ENCODE results near the gene GNG8. TPM values are rescaled to one million over a fixed set of nuclear protein-coding genes. Genes with fewer than 3 reads are reported as not detected.
A peak's percentile ranks its signal among the peaks of the same experiment; 100 is the strongest.

Gene GNG8
- total and polyA plus RNA-seq, 10 of the 15 experiments (the other 5 are each of a cell fraction or from before 2014, with no cell fraction given), result 1.2 to 6.6 (median 2.7) TPM; not detected in 6

DNA sequence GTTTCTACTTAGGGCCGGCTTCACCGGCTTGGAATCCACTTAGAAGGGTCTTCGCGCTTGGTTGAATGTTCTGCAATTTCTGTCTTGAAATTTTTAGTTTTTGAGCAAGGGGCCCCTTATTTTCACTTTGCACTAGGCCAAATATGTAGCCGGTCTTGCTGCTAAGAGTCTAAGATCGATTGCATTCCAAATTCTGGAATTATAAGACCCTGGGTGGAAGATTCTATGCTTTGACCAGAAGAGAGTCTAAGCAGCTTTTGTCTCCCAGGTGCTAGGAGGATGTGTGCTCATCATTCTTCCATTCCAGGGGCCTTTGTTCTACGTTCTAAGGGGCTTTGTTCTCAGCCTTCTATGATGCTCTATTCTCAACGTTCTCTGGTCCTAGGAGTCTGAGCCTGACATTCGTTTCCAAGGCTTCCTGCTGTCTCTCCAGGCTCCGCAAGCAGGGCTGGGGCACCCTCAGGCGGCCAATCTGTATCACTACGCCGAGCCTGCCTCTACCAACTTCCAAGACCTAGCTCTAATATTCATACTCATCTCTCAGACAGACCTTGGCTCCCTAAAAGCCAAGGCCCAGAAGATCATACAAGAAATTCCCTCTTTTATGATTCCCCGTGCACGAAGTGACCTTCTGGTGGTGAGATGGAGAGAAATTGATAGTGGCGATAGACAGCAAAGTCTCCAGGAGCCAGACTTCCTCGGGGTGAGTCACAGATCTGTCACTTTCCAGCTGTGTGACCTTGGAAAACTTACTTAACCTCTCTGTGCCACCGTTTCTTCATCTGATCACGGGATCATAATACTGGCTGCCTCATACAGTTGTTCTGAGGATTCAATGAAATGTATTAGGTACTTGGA, 26.0 kb upstream of the GNG8 start (continued):
- no peak for TF ChIP-seq SUPT20H (IDR thresholded peaks at IDR 0.05; ENCODE audit: borderline replicate concordance, control insufficient read depth, low read depth, low read length)
- no peak for TF ChIP-seq PML (IDR thresholded peaks at IDR 0.05; ENCODE audit: low read length)
- no peak for TF ChIP-seq SUZ12 (IDR thresholded peaks at IDR 0.05; ENCODE audit: unreplicated experiment)
- peak; percentile 49; the same call in 1 of the 2 replicates for TF ChIP-seq CREB1 (IDR thresholded peaks at IDR 0.05; ENCODE audit: low read depth)
- TF ChIP-seq CEBPZ (IDR thresholded peaks at IDR 0.05; ENCODE audit: low read depth, low read length), result no peak
- 0 out of 2 replicates have a peak, but pooled peaks have one; percentile 12 for TF ChIP-seq CREM (IDR thresholded peaks at IDR 0.05; ENCODE audit: low read depth)
- TF ChIP-seq, protein P1, sequence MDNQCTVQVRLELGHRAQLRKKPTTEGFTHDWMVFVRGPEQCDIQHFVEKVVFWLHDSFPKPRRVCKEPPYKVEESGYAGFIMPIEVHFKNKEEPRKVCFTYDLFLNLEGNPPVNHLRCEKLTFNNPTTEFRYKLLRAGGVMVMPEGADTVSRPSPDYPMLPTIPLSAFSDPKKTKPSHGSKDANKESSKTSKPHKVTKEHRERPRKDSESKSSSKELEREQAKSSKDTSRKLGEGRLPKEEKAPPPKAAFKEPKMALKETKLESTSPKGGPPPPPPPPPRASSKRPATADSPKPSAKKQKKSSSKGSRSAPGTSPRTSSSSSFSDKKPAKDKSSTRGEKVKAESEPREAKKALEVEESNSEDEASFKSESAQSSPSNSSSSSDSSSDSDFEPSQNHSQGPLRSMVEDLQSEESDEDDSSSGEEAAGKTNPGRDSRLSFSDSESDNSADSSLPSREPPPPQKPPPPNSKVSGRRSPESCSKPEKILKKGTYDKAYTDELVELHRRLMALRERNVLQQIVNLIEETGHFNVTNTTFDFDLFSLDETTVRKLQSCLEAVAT (IDR thresholded peaks at IDR 0.05), result no peak
- TF ChIP-seq ZBTB11 (CRISPR knock-in tag; IDR thresholded peaks at IDR 0.05), result no peak
- TF ChIP-seq, protein P2, sequence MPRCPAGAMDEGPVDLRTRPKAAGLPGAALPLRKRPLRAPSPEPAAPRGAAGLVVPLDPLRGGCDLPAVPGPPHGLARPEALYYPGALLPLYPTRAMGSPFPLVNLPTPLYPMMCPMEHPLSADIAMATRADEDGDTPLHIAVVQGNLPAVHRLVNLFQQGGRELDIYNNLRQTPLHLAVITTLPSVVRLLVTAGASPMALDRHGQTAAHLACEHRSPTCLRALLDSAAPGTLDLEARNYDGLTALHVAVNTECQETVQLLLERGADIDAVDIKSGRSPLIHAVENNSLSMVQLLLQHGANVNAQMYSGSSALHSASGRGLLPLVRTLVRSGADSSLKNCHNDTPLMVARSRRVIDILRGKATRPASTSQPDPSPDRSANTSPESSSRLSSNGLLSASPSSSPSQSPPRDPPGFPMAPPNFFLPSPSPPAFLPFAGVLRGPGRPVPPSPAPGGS (IDR thresholded peaks at IDR 0.05; ENCODE audit: borderline replicate concordance, insufficient read depth, low read depth, low read length, poor library complexity, severe bottlenecking), result no peak
- TF ChIP-seq CTCF (IDR thresholded peaks at IDR 0.05 in 2 of 3, conservative IDR thresholded peaks at IDR 0.05 in 1 of 3; ENCODE audit: control insufficient read depth in 2 of 3, extremely low read depth in 1 of 3, insufficient read depth in 1 of 3, low read depth in 3 of 3, low read length in 3 of 3), result peak; percentile 91 to 99 (median 91)
- no peak for TF ChIP-seq BRCA1 (IDR thresholded peaks at IDR 0.05; ENCODE audit: low read depth, low read length)
- no peak for TF ChIP-seq RAD51 (IDR thresholded peaks at IDR 0.05)
- no peak for TF ChIP-seq SPI1 (IDR thresholded peaks at IDR 0.05; ENCODE audit: borderline replicate concordance, insufficient read depth, low read depth, low read length)
- no peak for TF ChIP-seq ZNF24 (IDR thresholded peaks at IDR 0.05)
- TF ChIP-seq IKZF1 (conservative IDR thresholded peaks at IDR 0.05), result peak; percentile 58
- no peak for TF ChIP-seq HCFC1 (IDR thresholded peaks at IDR 0.05; ENCODE audit: low read length)
- no peak for TF ChIP-seq GATAD2B (conservative IDR thresholded peaks at IDR 0.05; ENCODE audit: low read depth)
